Esophagus muscularis mucosa (tissue), 4 donors: ENCODE data around the gene RAB6A. TPM values are rescaled to one million over a fixed set of nuclear protein-coding genes. Genes with fewer than 3 reads are reported as not detected.

Source experiments
- DNase-seq: peaks from one replicate; pipeline ENCODE4 v3.0.0-alpha.2; 2017; ENCODE audit errors: extremely low spot score
- H3K27ac ChIP-seq, 4 donors: fragments of 200-600 bp; sonication (generic); replicated peaks in 1 of 4; 1 replicate in 3 of 4; 2 replicates in 1 of 4; pipeline ENCODE4 v1.5.1; 2016 to 2019; ENCODE audit warnings: mild to moderate bottlenecking in 1 of 4
- H3K27me3 ChIP-seq, 4 donors: fragments of 200-600 bp; sonication (generic); one replicate each; pipeline versions ENCODE4 v1.5.1 to v1.6.0; 2016 to 2019
- H3K36me3 ChIP-seq, 4 donors: fragments of 200-600 bp; sonication (generic); one replicate each; pipeline ENCODE4 v1.5.1; 2016 to 2019
- H3K4me1 ChIP-seq, 4 donors: fragments of 200-600 bp; sonication (generic); one replicate each; pipeline ENCODE4 v1.5.1; 2016 to 2019
- H3K4me3 ChIP-seq, 4 donors: fragments of 200-600 bp; sonication (generic); 1 replicate in 2 of 4; 2 replicates in 2 of 4; pipeline ENCODE4 v1.5.1; 2016 to 2019; ENCODE audit warnings: mild to moderate bottlenecking in 4 of 4, moderate library complexity in 1 of 4
- H3K9me3 ChIP-seq, 4 donors: fragments of 200-600 bp; sonication (generic); 1 replicate in 3 of 4; 2 replicates in 1 of 4; pipeline ENCODE4 v1.5.1; 2016 to 2019
- EP300 ChIP-seq: sonication (generic); formaldehyde crosslinking; IDR thresholded peaks from one replicate; pipeline ENCODE4 v1.6.1; 2017; ENCODE audit warnings: antibody characterized with exemption
- POLR2A ChIP-seq: fragments of 450-650 bp; IDR thresholded peaks from one replicate; pipeline ENCODE4 v1.6.1; 2017; ENCODE audit warnings: antibody characterized with exemption, moderate library complexity, mild to moderate bottlenecking, low read depth
- POLR2AphosphoS5 ChIP-seq, 2 donors: sonication (generic); formaldehyde crosslinking; IDR thresholded peaks; one replicate each; pipeline ENCODE4 v1.6.1; 2017; ENCODE audit warnings: antibody characterized with exemption in 2 of 2
- WGBS: methylation state at CpG from one replicate; pipeline ENCODE4 v1.1.5; 2018; 5-methylcytosine and 5-hydroxymethylcytosine counted together
- intact Hi-C: fragments of 100-400 bp; cut with DNase I; formaldehyde crosslinking; loops from one replicate; pipeline ENCODE4 v1.15.1; 2023
- total RNA-seq, 4 donors: library from RNA; depleted of rRNA; stranded (reverse); fragments of >200 nt; gene quantifications; one replicate each; pipeline versions ENCODE4 v1.1.0 to v1.2.1, GENCODE V29; 2016
- TF ChIP-seq, protein P1 (sequence below), 3 experiments: fragments of 200-600 bp in 2 of 3; fragments of 450-650 bp in 1 of 3; sonication (generic) in 2 of 3; IDR thresholded peaks; one replicate each; pipeline ENCODE4 v1.5.1; 2017 to 2019; ENCODE audit warnings: antibody characterized with exemption in 3 of 3, mild to moderate bottlenecking in 2 of 3, moderate library complexity in 1 of 3

Gene RAB6A
- total RNA-seq, 4 donors from 2014 or later, result 107 to 161 (median 134) TPM

- H3K36me3 ChIP-seq, result peaks cover 0 to 5% (median 0%) of the 10 kb centered on the region in 4 donors
- TF ChIP-seq POLR2AphosphoS5 (IDR thresholded peaks at IDR 0.05) (no peak), POLR2A (no peak), EP300 (no peak)
- TF ChIP-seq, protein P1, sequence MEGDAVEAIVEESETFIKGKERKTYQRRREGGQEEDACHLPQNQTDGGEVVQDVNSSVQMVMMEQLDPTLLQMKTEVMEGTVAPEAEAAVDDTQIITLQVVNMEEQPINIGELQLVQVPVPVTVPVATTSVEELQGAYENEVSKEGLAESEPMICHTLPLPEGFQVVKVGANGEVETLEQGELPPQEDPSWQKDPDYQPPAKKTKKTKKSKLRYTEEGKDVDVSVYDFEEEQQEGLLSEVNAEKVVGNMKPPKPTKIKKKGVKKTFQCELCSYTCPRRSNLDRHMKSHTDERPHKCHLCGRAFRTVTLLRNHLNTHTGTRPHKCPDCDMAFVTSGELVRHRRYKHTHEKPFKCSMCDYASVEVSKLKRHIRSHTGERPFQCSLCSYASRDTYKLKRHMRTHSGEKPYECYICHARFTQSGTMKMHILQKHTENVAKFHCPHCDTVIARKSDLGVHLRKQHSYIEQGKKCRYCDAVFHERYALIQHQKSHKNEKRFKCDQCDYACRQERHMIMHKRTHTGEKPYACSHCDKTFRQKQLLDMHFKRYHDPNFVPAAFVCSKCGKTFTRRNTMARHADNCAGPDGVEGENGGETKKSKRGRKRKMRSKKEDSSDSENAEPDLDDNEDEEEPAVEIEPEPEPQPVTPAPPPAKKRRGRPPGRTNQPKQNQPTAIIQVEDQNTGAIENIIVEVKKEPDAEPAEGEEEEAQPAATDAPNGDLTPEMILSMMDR (IDR thresholded peaks at IDR 0.05), result no peak
- 92% methylated on average over 5 of the region's 6 CpGs for WGBS
- H3K27me3 ChIP-seq, result no peaks in the 10 kb centered on the region
- peaks cover 0 to 3% (median under 1%) of the 10 kb centered on the region in 4 donors for H3K4me1 ChIP-seq
- DNase-seq, result no peak
- intact Hi-C loops, result no loop called here
- H3K27ac ChIP-seq, result peak overlapping the region in 1 of 4 donors; percentile 36
- H3K4me3 ChIP-seq, result no peak overlapping the region
- no peaks in the 10 kb centered on the region for H3K9me3 ChIP-seq
Measured at GRCh38 chr11:73652856-73653559, 107.9 kb downstream of the RAB6A start.

GRCh38 chr11:73652046-73652730 lies 108.7 kb downstream of the RAB6A start:
- Histone ChIP-seq H3K4me1 (peaks cover 0 to 11% (median 8%) of the 10 kb centered on the region in 4 donors), H3K27ac (peak overlapping the region in 1 of 4 donors; percentile 27), H3K36me3 (peaks cover 0 to 5% (median 0%) of the 10 kb centered on the region in 4 donors), H3K9me3 (no peaks in the 10 kb centered on the region), H3K4me3 (no peak overlapping the region), H3K27me3 (no peaks in the 10 kb centered on the region)
- 52% methylated on average over 6 of the region's 8 CpGs for WGBS
- TF ChIP-seq, protein P1 (IDR thresholded peaks at IDR 0.05), result no peak
- no peak for TF ChIP-seq POLR2A
- no peak for DNase-seq
- intact Hi-C loops, result no loop called here

DNA sequence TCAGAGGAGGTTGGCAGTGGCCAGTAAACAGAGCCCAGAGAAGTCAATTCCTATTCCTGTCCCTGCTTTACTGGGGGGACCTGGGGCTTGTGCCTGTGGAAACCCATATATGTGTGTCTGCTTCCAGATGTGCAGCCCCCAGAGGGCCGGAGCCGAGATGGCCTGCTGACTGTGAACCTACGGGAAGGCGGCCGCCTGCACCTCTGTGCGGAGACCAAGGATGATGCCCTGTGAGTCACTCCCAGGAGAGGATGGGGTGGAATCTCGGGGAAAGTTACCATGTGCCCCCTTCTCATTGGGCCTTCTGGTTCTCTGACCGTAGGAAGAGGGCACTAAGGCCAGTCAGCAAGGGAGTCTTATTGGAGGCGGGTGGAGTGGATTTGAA lies 109.2 kb downstream of the RAB6A start:
- TF ChIP-seq EP300, result no peak
- no peak for TF ChIP-seq POLR2AphosphoS5 (IDR thresholded peaks at IDR 0.05)
- TF ChIP-seq, protein P1 (IDR thresholded peaks at IDR 0.05), result no peak
- TF ChIP-seq POLR2A, result no peak
- Histone ChIP-seq H3K4me3 (no peak overlapping the region), H3K9me3 (no peaks in the 10 kb centered on the region), H3K27ac (peak overlapping the region in 1 of 4 donors; percentile 27), H3K4me1 (peaks cover 0 to 16% (median 13%) of the 10 kb centered on the region in 4 donors), H3K27me3 (no peaks in the 10 kb centered on the region), H3K36me3 (peaks cover 0 to 5% (median 0%) of the 10 kb centered on the region in 4 donors)
- DNase-seq, result no peak
- intact Hi-C loops, result no loop called here
- 88% methylated on average over 9 of the region's 9 CpGs for WGBS

GRCh38 chr11:73651252-73651651 lies 109.6 kb downstream of the RAB6A start:
- H3K9me3 ChIP-seq, result no peaks in the 10 kb centered on the region
- H3K27me3 ChIP-seq, result no peaks in the 10 kb centered on the region
- DNase-seq, result no peak
- H3K4me3 ChIP-seq, result no peak overlapping the region
- peak overlapping the region in 1 of 4 donors; percentile 27 for H3K27ac ChIP-seq
- TF ChIP-seq, protein P1 (IDR thresholded peaks at IDR 0.05), result no peak
- TF ChIP-seq POLR2A (no peak), POLR2AphosphoS5 (IDR thresholded peaks at IDR 0.05) (no peak), EP300 (no peak)
- peaks cover 0 to 5% (median 0%) of the 10 kb centered on the region in 4 donors for H3K36me3 ChIP-seq
- intact Hi-C loops, result no loop called here
- H3K4me1 ChIP-seq, result peaks cover 0 to 17% (median 13%) of the 10 kb centered on the region in 4 donors
- WGBS, result 92% methylated on average over 5 of the region's 5 CpGs
